ENCODE data around the gene PSMG3.
"Not testable (repeated sequence)": the region's sequence is repeated elsewhere in the genome, so short reads cannot be mapped to it uniquely, and the experiment has no call there.

PSMG3 gene

DNA sequence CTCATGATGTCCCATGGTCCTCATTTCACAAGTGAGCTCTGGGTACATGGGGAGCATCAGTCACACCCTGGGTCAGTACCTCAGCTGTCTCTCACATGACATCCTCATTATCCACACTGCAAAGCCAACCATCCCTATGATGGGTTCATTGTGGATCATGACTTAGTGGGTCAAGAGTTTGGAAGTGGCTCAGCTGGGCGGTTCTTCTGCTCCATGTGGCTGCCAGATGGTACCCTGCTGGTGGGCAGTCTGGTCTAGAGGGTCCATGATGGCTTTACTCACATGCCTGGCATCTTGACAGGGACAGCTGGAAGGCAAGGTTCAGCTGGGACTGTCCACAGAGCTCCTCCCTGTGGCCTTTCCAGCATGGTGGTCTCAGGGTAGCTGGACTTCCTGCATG, 19.1 kb upstream of the PSMG3 start:
- Histone ChIP-seq H3K27ac (ENCODE audit: low read depth, low read length) (no peak overlapping the region), H3K36me3 (ENCODE audit: control insufficient read depth, insufficient read depth, low read length) (no peaks in the 10 kb centered on the region), H3K4me3 (ENCODE audit: low read depth, low read length) (no peak overlapping the region), H3K4me1 (ENCODE audit: control insufficient read depth, insufficient read depth, low read length) (no peaks in the 10 kb centered on the region), H3K27me3 (ENCODE audit: control insufficient read depth, insufficient read depth, low read length) (no peaks in the 10 kb centered on the region), H3K9ac (ENCODE audit: low read depth, low read length) (no peak overlapping the region), H3K9me3 (ENCODE audit: control insufficient read depth, insufficient read depth, low read length) (no peaks in the 10 kb centered on the region; the same call in 1 of the 2 replicates)

DNA sequence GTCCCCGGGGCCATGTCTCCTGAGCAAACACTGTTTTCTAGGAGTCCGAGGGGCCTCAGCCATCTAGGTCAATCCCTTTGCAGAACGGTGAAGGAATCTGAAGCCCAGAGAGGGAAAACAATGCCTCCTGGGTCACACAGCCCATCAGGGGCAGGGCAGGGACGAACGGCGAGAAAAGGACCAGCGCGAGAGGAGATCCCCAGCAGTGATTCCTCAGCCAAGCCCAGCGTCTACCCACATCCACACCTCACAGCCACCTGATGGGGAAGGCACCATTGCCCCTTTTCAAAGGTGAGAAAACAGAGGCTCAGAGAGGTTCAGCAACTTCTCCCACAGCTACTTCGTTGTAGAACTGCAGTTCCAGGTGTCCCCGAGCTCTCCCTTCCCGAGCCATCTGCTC, 17.9 kb upstream of the PSMG3 start:
- H3K9me3 ChIP-seq (ENCODE audit: control insufficient read depth, insufficient read depth, low read length) = no peaks in the 10 kb centered on the region; the same call in 1 of the 2 replicates
- H3K9ac ChIP-seq (ENCODE audit: low read depth, low read length) = no peak overlapping the region
- no peaks in the 10 kb centered on the region for H3K36me3 ChIP-seq (ENCODE audit: control insufficient read depth, insufficient read depth, low read length)
- no peaks in the 10 kb centered on the region for H3K27me3 ChIP-seq (ENCODE audit: control insufficient read depth, insufficient read depth, low read length)
- H3K27ac ChIP-seq (ENCODE audit: low read depth, low read length) = no peak overlapping the region
- H3K4me3 ChIP-seq (ENCODE audit: low read depth, low read length) = no peak overlapping the region
- no peaks in the 10 kb centered on the region for H3K4me1 ChIP-seq (ENCODE audit: control insufficient read depth, insufficient read depth, low read length)

DNA sequence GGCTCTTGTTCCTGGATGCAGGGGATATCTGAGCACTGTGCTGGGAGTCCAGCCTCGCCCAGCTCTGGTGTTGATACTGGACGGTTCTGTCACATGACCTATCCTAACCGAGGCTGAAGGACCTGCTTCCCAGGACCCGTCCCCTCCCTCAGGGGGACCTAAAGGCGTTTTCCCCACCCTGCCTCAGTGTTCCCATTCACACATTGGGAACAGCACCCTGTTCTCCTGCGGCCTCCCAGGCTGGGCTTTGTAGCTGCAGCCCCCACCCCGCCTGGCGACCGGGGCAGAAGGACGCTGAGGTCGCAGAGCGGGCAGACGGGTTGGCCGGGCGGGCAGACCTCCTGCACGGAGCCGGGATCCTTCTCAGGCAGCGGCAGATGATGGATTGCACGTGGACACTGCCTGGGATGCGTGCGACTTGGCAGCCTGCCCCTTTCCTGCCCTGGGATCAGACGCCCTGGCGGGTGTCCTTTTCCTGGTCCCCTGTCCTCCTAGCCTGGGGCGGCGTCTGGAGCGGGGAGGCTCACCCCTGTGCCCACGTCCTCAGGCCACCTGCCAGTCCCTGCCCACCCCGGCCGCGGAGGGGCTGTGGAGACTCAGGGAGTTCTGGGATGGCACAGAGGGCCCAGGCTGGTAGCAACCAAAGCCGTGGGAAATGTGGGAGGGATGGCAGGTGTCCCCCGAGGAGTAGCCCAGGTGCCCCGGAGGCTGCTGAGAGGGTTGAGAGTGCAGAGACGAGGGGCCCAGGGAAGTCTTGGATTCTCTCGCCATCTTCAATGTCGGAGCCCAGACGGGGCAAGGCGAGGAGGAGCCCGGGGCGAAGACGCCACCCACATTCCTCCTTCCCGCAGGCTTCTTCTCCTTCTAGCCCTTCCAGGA, 17.2 kb upstream of the PSMG3 start:
- H3K27ac ChIP-seq (ENCODE audit: low read depth, low read length) = no peak overlapping the region
- no peaks in the 10 kb centered on the region; the same call in 1 of the 2 replicates for H3K9me3 ChIP-seq (ENCODE audit: control insufficient read depth, insufficient read depth, low read length)
- H3K4me1 ChIP-seq (ENCODE audit: control insufficient read depth, insufficient read depth, low read length) = no peaks in the 10 kb centered on the region
- H3K4me3 ChIP-seq (ENCODE audit: low read depth, low read length) = no peak overlapping the region
- no peaks in the 10 kb centered on the region for H3K27me3 ChIP-seq (ENCODE audit: control insufficient read depth, insufficient read depth, low read length)
- no peaks in the 10 kb centered on the region for H3K36me3 ChIP-seq (ENCODE audit: control insufficient read depth, insufficient read depth, low read length)
- no peak overlapping the region for H3K9ac ChIP-seq (ENCODE audit: low read depth, low read length)

DNA sequence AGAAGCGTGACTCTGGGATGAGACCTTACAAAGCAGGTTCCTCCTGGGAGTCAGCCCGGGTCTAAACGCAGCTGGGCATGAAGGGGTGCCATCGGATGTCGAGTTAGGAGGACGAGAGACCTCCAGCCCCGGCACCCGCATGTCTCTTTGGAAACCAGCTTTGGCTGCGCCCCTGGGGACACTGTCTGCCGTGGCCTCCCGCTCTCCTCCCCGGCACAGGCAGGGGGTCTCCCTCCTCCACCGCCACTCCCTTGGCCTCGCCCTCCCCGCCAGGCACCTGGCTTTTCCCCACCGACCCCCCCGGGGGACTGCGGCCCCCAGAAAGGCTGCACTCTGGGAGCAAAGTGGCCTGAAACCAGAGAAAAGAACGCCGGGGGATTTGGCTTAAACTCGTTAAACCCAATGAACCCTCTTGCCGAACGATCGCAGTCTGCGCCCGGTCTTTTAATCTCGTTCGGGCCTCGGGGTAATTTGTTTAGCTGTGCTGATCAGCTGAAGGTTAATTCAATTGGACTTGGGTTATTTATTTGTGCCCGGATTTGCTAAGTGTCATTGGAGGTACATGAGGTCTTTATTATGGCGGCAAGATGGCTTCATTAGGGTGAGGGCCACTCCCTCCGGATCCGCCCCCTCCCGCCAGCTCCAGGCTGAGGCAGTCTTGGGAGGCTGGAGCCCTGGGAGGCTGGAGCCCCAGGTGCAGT, 16.4 kb upstream of the PSMG3 start:
- Histone ChIP-seq H3K27me3 (ENCODE audit: control insufficient read depth, insufficient read depth, low read length) (no peaks in the 10 kb centered on the region), H3K9me3 (ENCODE audit: control insufficient read depth, insufficient read depth, low read length) (no peaks in the 10 kb centered on the region; the same call in 1 of the 2 replicates), H3K4me1 (ENCODE audit: control insufficient read depth, insufficient read depth, low read length) (no peaks in the 10 kb centered on the region), H3K4me3 (ENCODE audit: low read depth, low read length) (no peak overlapping the region), H3K36me3 (ENCODE audit: control insufficient read depth, insufficient read depth, low read length) (no peaks in the 10 kb centered on the region), H3K27ac (ENCODE audit: low read depth, low read length) (no peak overlapping the region), H3K9ac (ENCODE audit: low read depth, low read length) (no peak overlapping the region)

DNA sequence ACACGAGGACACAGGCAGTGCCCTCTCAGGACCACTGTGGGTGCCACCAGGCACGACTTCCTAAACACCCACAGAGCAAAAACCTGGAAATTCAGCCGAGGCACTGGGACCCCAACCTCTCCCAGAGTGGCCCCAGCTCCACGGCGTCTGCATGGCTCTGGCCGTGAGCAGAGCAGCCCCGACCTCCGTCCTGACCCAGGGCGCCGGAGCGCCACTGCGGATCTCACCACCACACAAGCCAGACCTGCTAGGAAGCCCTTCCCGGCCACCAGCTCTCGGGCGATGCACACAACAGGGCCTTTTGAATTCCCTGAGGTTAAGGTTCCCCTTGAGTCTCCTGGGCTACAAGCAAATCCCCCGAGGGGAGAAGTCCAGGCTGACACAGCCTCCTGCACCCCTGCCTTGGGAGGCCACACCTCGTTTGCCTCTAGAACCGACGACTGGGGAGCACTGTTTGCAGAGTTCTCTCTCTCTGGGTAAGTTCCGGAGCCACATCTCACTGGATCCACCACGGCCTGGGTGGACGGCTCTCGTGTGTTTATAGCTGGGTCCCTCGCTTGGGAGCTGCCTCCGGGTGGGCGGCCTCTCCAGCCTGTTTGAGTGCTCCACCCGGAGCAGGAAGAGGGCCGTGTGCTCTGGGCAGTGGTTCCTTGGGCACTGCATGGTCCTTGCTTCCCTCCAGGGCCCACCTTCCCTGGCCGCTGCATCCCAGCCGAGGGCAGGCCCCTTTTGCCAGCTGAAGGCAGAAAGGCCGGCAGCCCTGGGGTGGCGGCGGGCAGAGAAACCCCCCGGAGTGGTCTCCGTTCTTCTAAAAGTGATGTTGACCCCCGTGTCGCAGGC, 15.5 kb upstream of the PSMG3 start:
- Histone ChIP-seq H3K9me3 (ENCODE audit: control insufficient read depth, insufficient read depth, low read length) (no peaks in the 10 kb centered on the region; the same call in 1 of the 2 replicates), H3K4me1 (ENCODE audit: control insufficient read depth, insufficient read depth, low read length) (peaks cover 3% of the 10 kb centered on the region; the same call in 1 of the 2 replicates), H3K27me3 (ENCODE audit: control insufficient read depth, insufficient read depth, low read length) (no peaks in the 10 kb centered on the region), H3K9ac (ENCODE audit: low read depth, low read length) (no peak overlapping the region), H3K36me3 (ENCODE audit: control insufficient read depth, insufficient read depth, low read length) (no peaks in the 10 kb centered on the region), H3K4me3 (ENCODE audit: low read depth, low read length) (no peak overlapping the region), H3K27ac (ENCODE audit: low read depth, low read length) (no peak overlapping the region)

DNA sequence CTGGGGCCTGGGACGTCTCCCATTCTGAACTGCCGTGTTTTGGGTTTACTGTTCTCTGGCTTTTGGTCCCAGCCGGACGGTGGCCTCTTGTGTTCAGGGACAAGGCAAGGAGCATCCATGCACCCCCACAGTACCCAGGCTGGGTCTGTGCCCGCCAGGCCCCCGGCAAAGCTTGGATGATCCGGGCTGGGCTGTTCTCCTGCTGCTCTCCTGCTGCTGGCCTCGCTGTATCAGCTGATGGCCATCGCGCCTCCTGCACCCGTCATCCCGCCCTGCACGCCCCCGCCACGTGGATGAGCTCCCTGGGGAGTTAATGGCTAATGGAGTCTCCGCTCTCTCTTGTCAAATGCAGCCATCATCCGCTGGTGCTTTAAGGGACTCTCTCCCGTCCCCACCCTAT, 14.9 kb upstream of the PSMG3 start:
- Histone ChIP-seq H3K36me3 (ENCODE audit: control insufficient read depth, insufficient read depth, low read length) (no peaks in the 10 kb centered on the region), H3K27ac (ENCODE audit: low read depth, low read length) (no peak overlapping the region), H3K9ac (ENCODE audit: low read depth, low read length) (no peak overlapping the region), H3K4me3 (ENCODE audit: low read depth, low read length) (no peak overlapping the region), H3K9me3 (ENCODE audit: control insufficient read depth, insufficient read depth, low read length) (no peaks in the 10 kb centered on the region; the same call in 1 of the 2 replicates), H3K4me1 (ENCODE audit: control insufficient read depth, insufficient read depth, low read length) (peaks cover 10% of the 10 kb centered on the region), H3K27me3 (ENCODE audit: control insufficient read depth, insufficient read depth, low read length) (no peaks in the 10 kb centered on the region)

DNA sequence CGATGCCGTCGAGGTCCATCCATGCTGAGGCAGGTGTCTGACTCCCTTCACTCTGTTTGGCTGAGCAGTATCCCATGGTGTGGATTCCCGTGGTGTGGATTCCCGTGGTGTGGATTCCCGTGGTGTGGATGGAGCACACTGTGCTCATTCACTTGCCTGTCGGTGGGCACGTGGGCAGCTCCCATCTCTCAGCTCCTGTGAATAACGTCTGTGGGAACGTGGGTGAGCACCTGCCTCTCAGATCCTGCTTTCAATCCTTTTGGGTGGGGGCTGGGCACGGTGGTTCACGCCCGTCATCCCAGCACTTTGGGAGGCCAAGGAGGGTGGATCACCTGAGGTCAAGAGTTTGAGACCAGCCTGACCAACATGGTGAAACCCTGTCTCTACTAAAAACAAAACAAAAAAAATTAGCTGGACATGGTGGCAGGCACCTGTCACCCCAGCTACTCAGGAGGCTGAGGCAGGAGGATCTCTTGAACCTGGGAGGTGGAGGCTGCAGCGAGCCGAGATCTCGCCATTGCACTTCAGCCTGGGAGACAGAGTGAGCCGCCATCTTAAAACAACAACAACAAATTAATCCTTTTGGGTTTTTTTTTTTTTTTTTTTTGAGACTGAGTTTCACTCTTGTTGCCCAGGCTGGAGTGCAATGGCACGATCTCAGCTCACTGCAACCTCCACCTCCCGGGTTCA, 13.6 kb upstream of the PSMG3 start:
- not testable (repeated sequence) for H3K36me3 ChIP-seq (ENCODE audit: control insufficient read depth, insufficient read depth, low read length); H3K4me3 ChIP-seq (ENCODE audit: low read depth, low read length); H3K27me3 ChIP-seq (ENCODE audit: control insufficient read depth, insufficient read depth, low read length); H3K9me3 ChIP-seq (ENCODE audit: control insufficient read depth, insufficient read depth, low read length); H3K9ac ChIP-seq (ENCODE audit: low read depth, low read length); H3K27ac ChIP-seq (ENCODE audit: low read depth, low read length)
- peaks cover 11% of the 10 kb centered on the region for H3K4me1 ChIP-seq (ENCODE audit: control insufficient read depth, insufficient read depth, low read length)

DNA sequence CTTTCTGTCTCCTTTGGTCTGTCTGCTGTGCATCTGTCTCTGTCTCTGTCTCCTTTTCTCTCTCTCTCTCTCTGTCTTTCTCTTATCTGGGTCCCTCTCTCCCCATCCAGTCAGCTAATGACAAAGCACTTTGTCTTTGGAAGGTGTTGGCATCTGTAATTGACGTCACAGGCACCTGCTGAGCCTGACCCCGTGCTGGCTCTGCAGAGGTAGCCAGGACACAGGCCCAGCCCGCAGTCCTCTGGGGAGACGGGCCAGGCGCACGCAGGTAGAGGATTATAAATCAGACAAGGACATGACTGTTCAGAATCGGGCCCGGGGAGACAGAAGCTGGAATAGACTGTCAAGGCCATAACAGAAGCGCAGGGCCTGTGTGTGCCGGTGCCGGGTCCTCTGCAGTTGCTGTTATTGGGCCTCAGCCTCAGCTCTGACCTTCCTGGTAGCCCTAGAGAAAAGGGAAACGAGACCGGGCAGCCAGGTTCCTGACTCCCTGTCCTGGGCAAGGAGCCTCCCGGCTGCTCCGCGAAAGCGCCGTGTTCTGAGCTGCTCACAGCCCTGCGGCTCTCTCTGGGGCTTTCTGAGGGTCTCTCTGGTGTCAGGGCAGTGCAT, 10.7 kb upstream of the PSMG3 start:
- Histone ChIP-seq H3K9ac (ENCODE audit: low read depth, low read length) (no peak overlapping the region), H3K4me1 (ENCODE audit: control insufficient read depth, insufficient read depth, low read length) (peaks cover 25% of the 10 kb centered on the region), H3K27ac (ENCODE audit: low read depth, low read length) (no peak overlapping the region)

DNA sequence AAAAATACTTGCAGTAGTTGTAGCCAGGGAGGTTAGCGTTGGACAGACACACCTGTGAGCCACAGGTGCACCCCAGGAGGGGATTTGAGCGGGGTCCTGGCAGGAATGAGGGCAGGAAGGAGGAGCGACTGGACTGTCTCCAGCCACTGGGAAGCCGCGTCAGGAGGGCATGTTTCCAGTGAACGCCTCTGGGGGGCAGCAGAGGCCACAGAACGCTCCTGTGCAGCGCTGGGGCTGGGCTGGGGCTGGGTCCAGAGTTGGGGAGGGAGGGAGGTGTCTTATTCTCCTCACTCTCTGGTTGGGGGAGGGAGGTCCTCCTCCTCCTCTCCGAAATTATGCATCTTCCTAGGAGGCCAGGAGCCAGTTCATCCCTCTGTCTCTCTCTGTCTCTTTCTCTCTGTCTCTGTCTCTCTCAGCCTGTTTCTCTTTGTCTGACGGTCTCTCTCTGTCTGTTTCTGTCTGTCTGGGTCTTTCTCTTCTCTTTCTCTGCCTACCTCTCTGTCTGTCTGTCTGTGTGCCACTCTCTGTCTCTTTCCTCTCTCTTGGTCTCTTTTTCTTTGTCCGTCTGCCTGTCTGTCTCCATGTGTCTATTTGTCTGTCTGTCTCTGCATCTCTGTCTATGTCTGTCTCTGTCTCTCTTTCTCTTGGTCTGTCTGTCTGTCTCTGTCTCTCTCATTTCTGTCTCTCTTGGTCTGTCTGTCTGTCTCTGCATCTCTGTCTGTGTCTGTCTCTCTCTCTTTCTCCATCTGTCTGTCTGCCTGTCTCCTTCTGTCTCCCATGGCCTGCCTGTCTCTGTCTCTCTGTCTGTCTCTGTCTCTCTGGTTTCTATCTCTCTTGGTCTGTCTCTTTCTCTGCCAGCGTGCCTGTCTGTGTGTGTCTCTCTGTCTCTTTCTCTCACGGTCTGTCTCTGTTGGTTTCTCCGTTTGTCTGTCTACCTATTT, 9.9 kb upstream of the PSMG3 start:
- no peak overlapping the region for H3K9ac ChIP-seq (ENCODE audit: low read depth, low read length)
- no peaks in the 10 kb centered on the region for H3K27me3 ChIP-seq (ENCODE audit: control insufficient read depth, insufficient read depth, low read length)
- no peaks in the 10 kb centered on the region for H3K36me3 ChIP-seq (ENCODE audit: control insufficient read depth, insufficient read depth, low read length)
- H3K4me3 ChIP-seq (ENCODE audit: low read depth, low read length) = no peak overlapping the region
- peaks cover 25% of the 10 kb centered on the region for H3K4me1 ChIP-seq (ENCODE audit: control insufficient read depth, insufficient read depth, low read length)
- H3K27ac ChIP-seq (ENCODE audit: low read depth, low read length) = no peak overlapping the region
- peaks cover 3% of the 10 kb centered on the region; the same call in 1 of the 2 replicates for H3K9me3 ChIP-seq (ENCODE audit: control insufficient read depth, insufficient read depth, low read length)

More for the DNA sequence above, 10.7 kb upstream of the PSMG3 start:
- no peaks in the 10 kb centered on the region for H3K27me3 ChIP-seq (ENCODE audit: control insufficient read depth, insufficient read depth, low read length)
- peaks cover 3% of the 10 kb centered on the region; the same call in 1 of the 2 replicates for H3K9me3 ChIP-seq (ENCODE audit: control insufficient read depth, insufficient read depth, low read length)
- no peaks in the 10 kb centered on the region for H3K36me3 ChIP-seq (ENCODE audit: control insufficient read depth, insufficient read depth, low read length)
- no peak overlapping the region for H3K4me3 ChIP-seq (ENCODE audit: low read depth, low read length)
